Endothelial cell of umbilical vein (primary cell): Measurements from ENCODE around the gene APP. TPM values are rescaled to one million over a fixed set of nuclear protein-coding genes. Genes with fewer than 3 reads are reported as not detected.

Experiments
- BruUV-seq: library from RNA; stranded (reverse); fragments of 400-500 nt; replicated peaks from 2 replicates; lab custom pipeline; 2021; lab: Mats Ljungman, UMichigan
- CTCF ChIA-PET: fragments of 300-600, 350-600 bp; sonication (Branson Sonifier 250); formaldehyde crosslinking; loops from one replicate; lab custom pipeline; 2021; ENCODE audit warnings: antibody characterized with exemption, inconsistent platforms; lab: Charles Lee
- POLR2A ChIA-PET: fragments of 300-600, 350-600 bp; sonication (Branson Sonifier 250); formaldehyde crosslinking; loops from one replicate; lab custom pipeline; 2021; ENCODE audit warnings: antibody characterized with exemption, inconsistent platforms; lab: Charles Lee
- DNase-seq: peaks from one replicate; pipeline ENCODE4 v3.0.0-alpha.2; 2011; ENCODE audit warnings: low read depth, low spot score
- FAIRE-seq: peaks from 2 replicates; lab custom pipeline; 2011; peaks lifted over from hg19 to GRCh38; lab: Jason Lieb, UNC
- H2AFZ ChIP-seq: 2 replicates; pipeline ENCODE4 v1.6.0; 2012; ENCODE audit warnings: low read depth, low read length, control low read depth, inconsistent platforms
- H3K27ac ChIP-seq: 2 replicates; pipeline ENCODE4 v1.5.1; 2011; ENCODE audit warnings: low read depth, mild to moderate bottlenecking, control low read depth, low read length, moderate library complexity; ENCODE audit not compliant: insufficient read depth
- H3K27me3 ChIP-seq, 2 experiments: 2 replicates each; pipeline versions ENCODE4 v1.6.0 to v1.6.1; 2011; ENCODE audit warnings: low read length in 2 of 2, mixed read lengths in 1 of 2; ENCODE audit not compliant: control insufficient read depth in 2 of 2, insufficient read depth in 2 of 2
- H3K36me3 ChIP-seq, 2 experiments: 2 replicates in 1 of 2; 3 replicates in 1 of 2; pipeline ENCODE4 v1.5.1; 2011; ENCODE audit warnings: low read length in 2 of 2, mild to moderate bottlenecking in 1 of 2, moderate library complexity in 1 of 2; ENCODE audit not compliant: control insufficient read depth in 2 of 2, insufficient read depth in 2 of 2; ENCODE audit errors: extremely low read depth in 1 of 2
- H3K4me1 ChIP-seq: 3 replicates; pipeline ENCODE4 v1.5.1; 2011; ENCODE audit warnings: mild to moderate bottlenecking, low read length; ENCODE audit not compliant: control insufficient read depth, insufficient read depth; ENCODE audit errors: extremely low read depth
- H3K4me2 ChIP-seq: 2 replicates; pipeline ENCODE4 v1.6.1; 2011; ENCODE audit warnings: low read length, control low read depth, mixed read lengths; ENCODE audit not compliant: insufficient read depth
- H3K4me3 ChIP-seq, 3 experiments: fragments of 200-600 bp in 1 of 3; sonication (generic), shearing (Covaris generic) in 1 of 3; replicated peaks in 1 of 3; 2 replicates each; pipeline ENCODE4 v1.5.1; 2011 to 2016; ENCODE audit warnings: control low read depth in 3 of 3, low read length in 3 of 3, mild to moderate bottlenecking in 2 of 3, inconsistent platforms in 1 of 3, low read depth in 1 of 3, moderate library complexity in 1 of 3; ENCODE audit not compliant: insufficient read depth in 1 of 3
- H3K79me2 ChIP-seq: 2 replicates; pipeline ENCODE4 v1.6.0; 2012; ENCODE audit warnings: low read length, inconsistent platforms; ENCODE audit not compliant: control insufficient read depth, insufficient read depth
- H3K9ac ChIP-seq: replicated peaks from 2 replicates; pipeline ENCODE3; 2011; ENCODE audit warnings: low read length, control low read depth; ENCODE audit not compliant: insufficient read depth; ENCODE audit errors: extremely low read depth
- H3K9me1 ChIP-seq: replicated peaks from 3 replicates; pipeline ENCODE4 v1.6.0; 2011; ENCODE audit warnings: mild to moderate bottlenecking, low read length; ENCODE audit not compliant: control insufficient read depth, insufficient read depth; ENCODE audit errors: extremely low read depth
- H3K9me3 ChIP-seq: replicated peaks from 2 replicates; pipeline ENCODE4 v1.5.1; 2012; ENCODE audit warnings: low read length, inconsistent platforms; ENCODE audit not compliant: control insufficient read depth, insufficient read depth
- H4K20me1 ChIP-seq: replicated peaks from 2 replicates; pipeline ENCODE3; 2011; ENCODE audit warnings: mild to moderate bottlenecking, low read length; ENCODE audit not compliant: control insufficient read depth, insufficient read depth; ENCODE audit errors: extremely low read depth
- EZH2 ChIP-seq: IDR thresholded peaks from 2 replicates; pipeline ENCODE4 v1.6.1; 2012; ENCODE audit warnings: borderline replicate concordance, low read depth, mild to moderate bottlenecking, moderate library complexity, low read length, inconsistent platforms; ENCODE audit not compliant: severe bottlenecking
- FOS ChIP-seq: IDR thresholded peaks from 2 replicates; pipeline ENCODE4 v1.6.1; 2011; ENCODE audit warnings: mild to moderate bottlenecking, low read length, moderate library complexity, borderline replicate concordance; ENCODE audit not compliant: insufficient read depth
- GATA2 ChIP-seq: IDR thresholded peaks from 2 replicates; pipeline ENCODE4 v1.7.0; 2011; ENCODE audit warnings: low read depth, mild to moderate bottlenecking, moderate library complexity, mixed read lengths, low read length; ENCODE audit not compliant: insufficient read length, insufficient read depth
- POLR2A ChIP-seq: IDR thresholded peaks from 2 replicates; pipeline ENCODE4 v1.6.1; 2012; ENCODE audit warnings: low read depth, mild to moderate bottlenecking, control low read depth, low read length
- POLR2AphosphoS5 ChIP-seq: IDR thresholded peaks from 2 replicates; pipeline ENCODE4 v1.6.1; 2012; ENCODE audit warnings: low read depth, mild to moderate bottlenecking, control low read depth, low read length, moderate library complexity; ENCODE audit not compliant: insufficient read depth
- dilution Hi-C: fragments of 300-500 bp; cut with MboI; formaldehyde crosslinking; loops from one replicate; pipeline ENCODE4 v1.15.0; 2019; ENCODE audit warnings: low sequenced_read_pairs; ENCODE audit not compliant: extremely low pct_ligation_motif_present
- intact Hi-C: fragments of 100-400 bp; cut with micrococcal nuclease; formaldehyde crosslinking; loops from one replicate; pipeline ENCODE4 v1.10.0; 2022
- polyA plus RNA-seq, 4 experiments: library from polyadenylated mRNA; depleted of rRNA in 3 of 4; stranded (reverse) in 3 of 4; unstranded in 1 of 4; fragments of >200 nt; gene quantifications; 2 replicates each; pipeline versions ENCODE4 v1.2.1 to v1.2.3, GENCODE V29; 2011 to 2012; ENCODE audit warnings: missing spikeins in 1 of 4
- total RNA-seq: library from RNA; stranded (reverse); gene quantifications from 2 replicates; pipeline ENCODE4 v1.2.3, GENCODE V29; 2021
- TF ChIP-seq, protein P1 (sequence below): IDR thresholded peaks from 2 replicates; pipeline ENCODE4 v1.6.1; 2011; ENCODE audit not compliant: insufficient read depth, insufficient read length
- TF ChIP-seq, protein P2 (sequence below), 2 donors: IDR thresholded peaks; 1 replicate in 1 of 2; 2 replicates in 1 of 2; pipeline ENCODE4 v1.5.1; 2011; ENCODE audit warnings: low read length in 2 of 2, mild to moderate bottlenecking in 2 of 2, moderate library complexity in 2 of 2, control low read depth in 1 of 2, inconsistent platforms in 1 of 2, low read depth in 1 of 2; ENCODE audit not compliant: insufficient read depth in 1 of 2; ENCODE audit errors: extremely low read depth in 1 of 2

APP gene
- total and polyA plus RNA-seq, 2 donors (not counting 3 experiments of a cell fraction or from before 2014, with no cell fraction given), result 914 to 928 TPM

DNA sequence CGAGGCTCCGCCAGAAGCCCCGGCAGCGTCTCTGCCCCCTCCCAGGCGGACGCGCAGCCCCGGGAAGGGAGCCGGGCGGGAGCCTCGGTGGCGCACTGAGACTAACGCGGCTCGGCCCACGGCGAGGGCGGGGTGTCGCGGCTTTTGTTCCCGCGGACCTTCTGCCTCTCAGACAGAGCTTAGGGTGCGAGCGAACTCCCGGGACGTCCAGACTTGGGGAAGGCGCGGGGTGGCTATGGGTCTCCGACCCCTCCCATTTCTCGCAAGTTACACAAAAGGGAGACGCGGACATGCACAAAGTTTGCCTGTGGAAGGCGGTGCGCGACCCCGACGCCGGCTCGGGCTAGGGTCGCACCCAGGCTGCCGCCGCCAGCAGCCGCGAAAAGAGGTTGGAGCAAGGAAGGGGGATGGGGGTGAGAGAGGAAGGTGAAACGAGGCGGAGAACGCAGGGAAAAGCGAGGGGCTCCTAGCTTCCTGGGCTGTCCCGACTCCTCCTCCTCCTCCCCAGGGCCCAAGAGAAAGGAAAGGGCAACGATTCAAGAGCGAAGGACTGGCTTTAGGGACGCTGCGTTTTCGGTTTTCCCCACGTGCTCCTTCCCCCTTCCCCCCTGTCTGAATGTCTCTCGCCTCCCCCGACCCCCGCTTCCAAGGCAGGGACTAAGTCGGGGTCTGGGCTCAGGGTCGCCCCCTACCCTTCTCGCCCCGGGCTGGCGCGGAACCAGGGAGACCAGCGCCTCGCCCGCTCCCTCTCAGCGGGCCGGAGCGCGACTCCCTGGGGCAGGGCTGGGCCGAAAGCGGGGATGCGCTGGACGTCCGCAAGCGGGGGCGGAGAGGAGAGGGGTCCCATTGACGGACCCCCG is 729 bp downstream of the APP start:
- H3K27ac ChIP-seq, result peak overlapping the region; percentile 80
- CTCF ChIA-PET, result interaction anchor here (0.6 to 2.8 kb wide), 28 partner anchors 10 to 547 kb away, joined by 3 to 16 read pairs (median 5); no protein-coding TSS in a partner anchor
- peak; percentile 76 for FAIRE-seq
- no peaks in the 10 kb centered on the region for H3K9me3 ChIP-seq
- dilution Hi-C loops, result loop anchor here (25.0 kb wide), 1 partner anchor 283 kb away; no protein-coding TSS in a partner anchor
- H4K20me1 ChIP-seq, result no peaks in the 10 kb centered on the region
- H2AFZ ChIP-seq, result peak overlapping the region; percentile 14
- H3K4me2 ChIP-seq, result peak overlapping the region; percentile 96
- H3K4me3 ChIP-seq, result peak overlapping the region; percentile 68 to 94 (median 91)
- TF ChIP-seq, protein P1, sequence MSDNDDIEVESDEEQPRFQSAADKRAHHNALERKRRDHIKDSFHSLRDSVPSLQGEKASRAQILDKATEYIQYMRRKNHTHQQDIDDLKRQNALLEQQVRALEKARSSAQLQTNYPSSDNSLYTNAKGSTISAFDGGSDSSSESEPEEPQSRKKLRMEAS, result peak; percentile 25
- TF ChIP-seq POLR2AphosphoS5 (no peak), POLR2A (peak; percentile 38)
- no TSS peak for BruUV-seq
- DNase-seq, result peak; percentile 59
- no peaks in the 10 kb centered on the region for H3K9me1 ChIP-seq
- intact Hi-C loops, result loop anchor here (1.0 to 5.0 kb wide), 14 partner anchors 21 to 563 kb away; partner anchors contain the start of genes CYYR1 and MRPL39
- H3K9ac ChIP-seq, result peak overlapping the region; percentile 90
- peaks cover 37% of the 10 kb centered on the region for H3K4me1 ChIP-seq
- POLR2A ChIA-PET, result no interaction called here
- H3K79me2 ChIP-seq, result peaks cover 57% of the 10 kb centered on the region
- H3K36me3 ChIP-seq, result no peaks in the 10 kb centered on the region
- no peaks in the 10 kb centered on the region for H3K27me3 ChIP-seq

DNA sequence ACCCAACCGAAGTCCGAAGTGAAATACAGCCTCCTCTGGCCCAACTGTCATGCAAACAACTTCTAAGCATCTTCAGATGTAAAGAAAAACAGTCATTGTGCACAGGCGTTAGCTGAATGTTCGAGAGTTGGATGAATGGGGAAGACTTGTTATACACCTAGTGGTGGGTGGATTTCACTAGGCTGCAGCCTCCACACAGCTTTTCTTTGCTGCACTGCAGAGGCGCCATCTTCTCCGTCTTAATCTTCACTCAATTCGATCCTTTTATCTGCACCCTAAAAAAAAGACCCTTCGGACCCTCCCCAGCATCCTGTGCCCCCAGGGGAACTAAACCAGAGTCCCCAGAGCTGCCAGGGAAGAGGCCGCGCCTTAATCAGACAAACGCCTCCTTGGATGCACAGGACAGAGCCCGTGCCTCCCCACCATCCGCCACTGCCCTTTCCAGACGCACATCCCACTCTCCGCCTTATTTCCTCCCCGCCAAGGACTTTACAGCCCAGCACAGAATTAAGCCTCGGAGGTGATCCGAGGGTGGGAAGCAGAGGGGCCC is 1.4 kb downstream of the APP start:
- POLR2A ChIA-PET, result interaction anchor here (0.6 kb wide), 1 partner anchor 273 kb away, joined by 3 read pairs; no protein-coding TSS in a partner anchor
- peak overlapping the region; percentile 80 for H3K27ac ChIP-seq
- peaks cover 37% of the 10 kb centered on the region for H3K4me1 ChIP-seq
- peak overlapping the region; percentile 96 for H3K4me2 ChIP-seq
- TSS peak; percentile 23 for BruUV-seq
- peak overlapping the region; percentile 68 to 94 (median 91) for H3K4me3 ChIP-seq
- no peaks in the 10 kb centered on the region for H3K27me3 ChIP-seq
- H4K20me1 ChIP-seq, result no peaks in the 10 kb centered on the region
- no peak overlapping the region for H2AFZ ChIP-seq
- peak; percentile 54 for TF ChIP-seq POLR2A
- TF ChIP-seq, protein P2, sequence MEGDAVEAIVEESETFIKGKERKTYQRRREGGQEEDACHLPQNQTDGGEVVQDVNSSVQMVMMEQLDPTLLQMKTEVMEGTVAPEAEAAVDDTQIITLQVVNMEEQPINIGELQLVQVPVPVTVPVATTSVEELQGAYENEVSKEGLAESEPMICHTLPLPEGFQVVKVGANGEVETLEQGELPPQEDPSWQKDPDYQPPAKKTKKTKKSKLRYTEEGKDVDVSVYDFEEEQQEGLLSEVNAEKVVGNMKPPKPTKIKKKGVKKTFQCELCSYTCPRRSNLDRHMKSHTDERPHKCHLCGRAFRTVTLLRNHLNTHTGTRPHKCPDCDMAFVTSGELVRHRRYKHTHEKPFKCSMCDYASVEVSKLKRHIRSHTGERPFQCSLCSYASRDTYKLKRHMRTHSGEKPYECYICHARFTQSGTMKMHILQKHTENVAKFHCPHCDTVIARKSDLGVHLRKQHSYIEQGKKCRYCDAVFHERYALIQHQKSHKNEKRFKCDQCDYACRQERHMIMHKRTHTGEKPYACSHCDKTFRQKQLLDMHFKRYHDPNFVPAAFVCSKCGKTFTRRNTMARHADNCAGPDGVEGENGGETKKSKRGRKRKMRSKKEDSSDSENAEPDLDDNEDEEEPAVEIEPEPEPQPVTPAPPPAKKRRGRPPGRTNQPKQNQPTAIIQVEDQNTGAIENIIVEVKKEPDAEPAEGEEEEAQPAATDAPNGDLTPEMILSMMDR (IDR thresholded peaks at IDR 0.05; ENCODE audit: extremely low read depth in 1 of 2, insufficient read depth in 1 of 2, low read depth in 1 of 2, low read length in 2 of 2), result peak in 1 of 2 donors; percentile 50
- no peak for TF ChIP-seq GATA2
- no peak for TF ChIP-seq POLR2AphosphoS5
- no peak for TF ChIP-seq FOS
- no peak for TF ChIP-seq EZH2
- FAIRE-seq, result peak; percentile 90
- H3K9me1 ChIP-seq, result no peaks in the 10 kb centered on the region
- dilution Hi-C loops (loop anchor here (25.0 kb wide), 1 partner anchor 282 kb away; no protein-coding TSS in a partner anchor), intact Hi-C loops (loop anchor here (1.0 to 5.0 kb wide), 9 partner anchors 20 to 562 kb away; partner anchors contain the start of gene MRPL39)
- peak overlapping the region; percentile 90 for H3K9ac ChIP-seq
- peaks cover 64% of the 10 kb centered on the region for H3K79me2 ChIP-seq
- H3K9me3 ChIP-seq, result no peaks in the 10 kb centered on the region
- CTCF ChIA-PET, result interaction anchor here (0.6 to 2.7 kb wide), 30 partner anchors 9 to 379 kb away, joined by 3 to 18 read pairs (median 4); no protein-coding TSS in a partner anchor
- DNase-seq, result peak; percentile 76
- H3K36me3 ChIP-seq, result no peaks in the 10 kb centered on the region
